Activated CD4-positive, CD25-positive, alpha-beta regulatory T cell treated with anti-CD3 and anti-CD28 coated beads, Interleukin-2, amount 50 U/mL, for 72 hours (primary cell): ENCODE data around the gene CKM.
"Not testable (repeated sequence)": the region's sequence is repeated elsewhere in the genome, so short reads cannot be mapped to it uniquely, and the experiment has no call there.

Experiments used
- DNase-seq: peaks from one replicate; pipeline ENCODE4 v3.0.0; 2021

Gene CKM

DNA sequence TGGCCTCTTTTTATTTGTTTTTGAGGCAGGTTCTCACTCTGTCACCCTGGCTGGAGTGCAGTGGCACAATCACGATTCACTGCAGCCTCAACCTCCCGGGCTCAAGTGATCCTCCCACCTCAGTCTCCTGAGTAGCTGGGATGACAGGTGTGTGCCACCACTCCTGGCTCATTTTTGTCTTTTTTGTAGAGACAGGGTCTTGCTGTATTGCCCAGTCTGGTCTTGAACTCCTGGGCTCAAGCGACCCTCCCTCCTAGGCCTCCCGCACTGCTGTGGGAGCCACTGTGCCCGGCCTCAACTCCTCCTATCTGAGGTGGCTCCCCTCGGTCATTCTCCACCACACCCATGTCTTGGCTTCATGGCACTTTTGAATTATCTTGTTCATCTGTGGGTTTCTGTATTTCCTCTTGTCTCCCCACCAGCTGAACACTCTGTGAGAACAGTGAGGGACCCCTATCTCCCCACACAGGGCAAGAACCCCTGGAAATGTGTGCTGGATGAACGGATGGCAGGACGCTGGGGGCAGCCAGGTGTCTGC lies 7.9 kb downstream of the CKM start:
- no peak for DNase-seq

GRCh38 chr19:45312285-45312684 lies 10.4 kb downstream of the CKM start:
- not testable (repeated sequence) for DNase-seq

- no peak for DNase-seq
Measured at GRCh38 chr19:45311621-45312020, 11.1 kb downstream of the CKM start.

DNA sequence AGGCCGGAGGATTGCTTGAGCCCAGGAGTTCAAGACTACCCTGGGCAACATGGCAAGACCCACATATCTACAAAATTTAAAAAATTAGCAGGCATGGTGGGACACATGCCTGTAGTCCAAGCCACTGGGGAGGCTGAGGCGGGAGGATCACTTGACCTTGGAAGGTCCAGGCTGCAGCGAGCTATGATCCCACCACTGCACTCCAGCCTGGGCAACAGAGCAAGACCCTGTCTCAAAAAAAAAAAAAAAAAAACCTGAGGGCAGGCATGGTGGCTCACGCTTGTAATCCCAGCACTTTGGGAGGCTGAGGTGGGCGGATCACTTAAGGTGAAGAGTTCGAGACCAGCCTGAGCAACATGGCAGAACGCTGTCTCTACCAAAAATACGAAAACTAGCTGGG lies 13.4 kb downstream of the CKM start:
- DNase-seq: not testable (repeated sequence)

GRCh38 chr19:45307361-45307760 lies 15.3 kb downstream of the CKM start:
- DNase-seq: no peak

- DNase-seq: no peak
Measured at GRCh38 chr19:45306518-45307027, 16.1 kb downstream of the CKM start.

DNA sequence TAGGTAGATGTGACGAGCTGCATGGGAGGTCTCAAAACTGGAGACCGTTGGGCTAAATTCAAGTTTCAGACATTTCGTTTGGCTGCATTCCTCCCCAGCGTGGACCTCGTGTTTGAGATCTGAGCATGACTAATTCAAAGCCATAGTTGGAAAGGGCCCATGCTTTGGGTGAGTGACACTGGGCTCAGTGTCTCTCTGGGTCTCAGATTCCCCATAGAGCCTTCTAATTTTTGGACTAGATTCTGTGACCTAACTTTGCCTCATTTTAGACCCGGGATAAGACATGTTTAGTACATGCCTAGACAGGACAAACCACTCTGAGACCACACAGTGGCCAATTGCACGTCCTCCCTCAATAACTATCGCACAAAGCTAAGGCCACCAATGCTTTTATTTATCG lies 16.6 kb downstream of the CKM start:
- DNase-seq: no peak

DNA sequence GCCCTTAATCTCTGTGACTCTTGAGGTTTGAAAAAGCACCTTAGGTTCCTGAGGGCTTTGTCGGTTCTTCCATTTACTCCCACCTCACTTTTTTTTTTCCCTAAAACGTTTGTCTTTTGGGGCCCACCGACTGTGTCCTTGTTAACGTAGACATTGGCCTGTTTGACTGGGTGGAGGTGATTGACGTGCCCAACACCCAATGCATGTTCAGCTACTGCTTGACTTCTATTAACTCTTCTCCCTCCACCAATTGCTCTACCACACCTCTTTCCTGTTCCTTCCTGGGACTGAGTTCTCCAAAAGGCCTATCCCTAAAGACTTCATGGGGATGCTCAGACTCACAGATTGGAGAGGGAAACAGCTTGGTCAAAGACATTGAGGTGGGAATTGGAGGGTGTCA lies 17.3 kb downstream of the CKM start:
- DNase-seq: no peak

DNA sequence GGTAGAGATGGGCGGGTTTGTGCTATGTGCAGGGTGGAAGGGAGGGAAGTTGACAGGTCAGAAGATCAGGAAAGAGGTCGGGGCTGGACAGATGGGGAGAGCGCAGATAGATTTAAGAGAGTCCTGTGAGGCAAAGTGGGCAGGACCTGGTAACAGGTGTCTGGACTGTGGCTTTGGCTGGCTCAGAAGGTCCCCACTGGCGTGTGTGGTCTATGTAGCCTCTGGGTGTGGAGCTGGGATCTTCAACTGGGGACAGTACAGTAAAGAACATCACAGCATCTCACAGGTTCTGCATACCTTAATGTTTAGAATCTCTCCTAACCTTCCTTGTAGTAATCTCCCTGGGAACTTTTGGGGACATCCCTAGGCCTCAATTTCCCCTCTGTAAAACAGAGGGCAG lies 17.7 kb downstream of the CKM start:
- no peak for DNase-seq

GRCh38 chr19:45304141-45304926 lies 18.3 kb downstream of the CKM start:
- DNase-seq: no peak

DNA sequence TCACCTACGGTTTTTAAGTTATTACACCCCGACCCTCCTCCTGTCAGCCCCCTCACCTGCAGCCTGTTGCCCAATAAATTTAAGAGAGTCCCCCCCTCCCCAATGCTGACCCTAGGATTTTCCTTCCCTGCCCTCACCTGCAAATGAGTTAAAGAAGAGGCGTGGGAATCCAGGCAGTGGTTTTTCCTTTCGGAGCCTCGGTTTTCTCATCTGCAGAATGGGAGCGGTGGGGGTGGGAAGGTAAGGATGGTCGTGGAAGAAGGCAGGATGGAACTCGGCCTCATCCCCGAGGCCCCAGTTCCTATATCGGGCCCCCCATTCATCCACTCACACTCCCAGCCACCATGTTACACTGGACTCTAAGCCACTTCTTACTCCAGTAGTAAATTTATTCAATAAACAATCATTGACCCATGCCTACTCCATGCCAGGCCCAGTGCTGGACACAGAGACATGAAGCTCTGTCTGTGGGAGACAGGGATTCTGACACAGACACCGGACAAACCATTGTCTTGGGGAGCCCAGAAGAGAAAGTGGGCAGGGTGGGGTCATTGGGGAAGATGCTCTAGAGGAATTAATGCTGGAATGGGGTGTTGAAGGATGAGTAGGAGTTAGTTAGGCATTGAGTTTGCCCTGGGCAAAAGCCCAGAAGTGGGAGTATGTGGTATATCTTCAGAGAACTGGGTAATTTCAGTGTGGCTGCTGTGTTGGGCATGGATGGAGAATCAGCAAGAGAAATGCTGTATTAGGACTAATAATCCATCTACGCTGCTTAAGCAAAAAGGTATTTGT lies 19.2 kb downstream of the CKM start:
- no peak for DNase-seq

GRCh38 chr19:45302416-45302815 lies 20.3 kb downstream of the CKM start:
- DNase-seq: no peak

DNA sequence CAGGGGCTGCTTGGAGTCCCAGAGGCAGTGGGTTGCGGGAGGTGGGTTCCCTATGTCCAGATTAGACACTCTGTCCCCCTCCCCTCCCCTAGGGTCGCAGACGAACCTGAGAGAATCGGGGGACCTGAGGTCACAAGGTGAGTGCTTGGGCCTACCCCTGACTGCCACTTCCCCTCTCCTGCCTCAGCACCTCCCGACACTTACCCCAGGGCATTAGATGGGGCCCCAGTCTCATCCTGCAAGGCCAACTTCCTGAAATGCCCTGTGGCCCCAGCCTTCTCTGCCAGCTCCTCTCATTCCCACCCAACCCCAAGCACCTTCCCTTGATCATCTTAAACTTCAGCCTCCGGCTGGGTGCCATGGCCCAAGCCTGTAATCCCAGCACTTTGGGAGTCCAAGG lies 23.0 kb downstream of the CKM start:
- DNase-seq: no peak

- no peak for DNase-seq
Measured at GRCh38 chr19:45298264-45298663, 24.4 kb downstream of the CKM start.

DNA sequence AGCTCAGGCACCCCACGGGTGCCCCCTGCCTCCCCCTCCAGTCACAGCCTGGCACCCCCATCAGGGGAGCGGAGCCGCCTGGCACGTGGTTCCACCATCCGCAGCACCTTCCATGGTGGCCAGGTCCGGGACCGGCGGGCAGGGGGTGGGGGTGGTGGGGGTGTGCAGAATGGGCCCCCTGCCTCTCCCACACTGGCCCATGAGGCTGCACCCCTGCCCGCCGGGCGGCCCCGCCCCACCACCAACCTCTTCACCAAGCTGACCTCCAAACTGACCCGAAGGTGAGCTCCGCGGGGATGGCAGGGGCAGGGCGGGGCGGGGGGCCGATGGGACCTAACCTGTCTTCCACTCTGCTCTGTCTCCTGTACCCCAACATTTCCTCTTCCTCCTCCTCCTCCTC lies 25.0 kb downstream of the CKM start:
- DNase-seq: no peak

DNA sequence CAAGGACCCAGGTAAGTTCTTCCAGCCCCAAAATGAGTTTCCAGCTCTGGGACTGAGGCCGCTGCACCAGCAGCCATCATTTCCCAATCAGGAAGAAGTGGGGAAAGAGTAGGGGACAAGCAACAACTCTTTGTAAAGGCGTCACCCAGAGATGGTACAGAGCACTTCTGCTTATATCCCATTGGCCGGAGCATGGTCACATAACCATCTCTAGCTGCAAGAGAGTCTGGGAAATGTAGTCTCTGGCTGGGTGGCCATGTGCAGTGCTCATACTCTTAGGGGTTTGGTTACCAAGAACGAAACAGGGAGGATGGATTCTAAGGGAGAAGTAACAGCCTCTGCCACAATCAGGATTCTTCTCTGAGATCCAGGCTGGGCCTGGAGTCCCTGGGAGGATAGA lies 26.3 kb downstream of the CKM start:
- no peak for DNase-seq

- no peak for DNase-seq
Measured at GRCh38 chr19:45295873-45296272, 26.8 kb downstream of the CKM start.

DNA sequence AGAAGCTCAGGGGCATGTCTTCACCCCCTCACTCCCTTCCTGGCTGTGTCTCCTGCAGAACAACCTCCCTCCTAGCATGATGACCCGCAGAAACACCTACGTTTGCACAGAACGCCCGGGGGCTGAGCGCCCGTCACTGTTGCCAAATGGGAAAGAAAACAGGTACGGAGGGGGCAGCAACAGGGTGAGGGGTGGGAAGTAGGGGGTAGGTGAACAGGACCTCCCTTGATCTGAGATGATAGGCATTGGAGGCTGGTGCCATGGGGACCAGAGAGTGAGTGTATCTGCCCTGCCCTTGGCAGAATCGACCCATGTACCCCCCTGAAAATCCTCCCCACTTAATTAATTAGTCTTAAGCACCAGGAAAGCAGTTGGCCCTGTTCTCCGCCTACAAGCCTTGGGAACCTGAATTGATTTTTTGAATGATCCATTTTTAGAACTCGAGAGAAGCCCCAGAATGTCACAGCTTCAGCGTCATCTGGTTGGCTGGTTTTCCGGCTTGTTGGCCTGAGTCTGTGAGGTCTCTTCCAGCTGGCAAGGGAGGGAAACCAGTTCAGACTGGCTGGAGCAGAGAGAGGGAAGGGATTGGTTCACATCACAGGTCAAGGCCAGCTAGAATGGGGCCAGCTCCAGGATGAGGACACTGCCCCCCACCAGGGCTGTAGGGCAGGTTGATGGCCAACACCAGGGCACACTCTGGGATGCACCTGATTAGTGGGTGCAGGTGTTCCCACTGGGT lies 28.2 kb downstream of the CKM start:
- DNase-seq: no peak

DNA sequence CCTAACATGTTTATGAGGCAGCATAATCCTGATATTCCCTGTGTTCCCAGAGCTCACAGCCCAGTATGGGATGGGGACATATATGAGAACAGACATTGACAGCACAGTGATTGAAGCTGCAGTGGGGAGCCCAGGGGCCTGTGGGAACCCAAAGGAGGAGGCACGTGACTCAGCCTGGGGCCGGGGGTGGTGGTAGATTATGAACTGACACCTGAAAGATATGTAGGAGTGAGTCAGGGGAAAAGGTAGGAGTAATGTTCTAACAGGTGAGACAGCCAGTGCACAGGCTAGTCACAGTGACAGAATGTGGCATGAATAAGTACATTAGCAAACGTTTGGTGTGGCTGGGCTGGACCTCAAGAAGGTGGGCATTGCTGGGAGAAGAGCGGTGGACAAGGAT lies 29.0 kb downstream of the CKM start:
- DNase-seq: no peak

DNA sequence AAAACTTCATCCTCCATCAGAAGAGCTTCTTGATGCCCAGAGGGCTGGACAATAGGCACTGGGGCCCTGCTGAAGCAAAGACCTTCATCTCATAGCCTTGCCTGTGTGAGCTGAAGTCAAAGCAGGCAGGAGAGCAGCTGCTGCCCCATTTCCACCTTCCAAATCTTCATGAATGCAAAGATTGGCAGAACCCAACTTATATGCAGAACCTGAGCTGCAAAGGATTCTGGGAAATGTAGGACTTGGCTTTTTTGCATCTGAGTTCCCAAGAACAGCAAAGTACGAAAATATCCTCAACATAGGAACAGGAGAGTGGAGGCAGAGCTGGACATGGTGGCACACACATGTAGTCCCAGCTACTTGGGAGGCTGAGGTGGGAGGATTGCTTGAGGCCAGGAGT lies 30.8 kb downstream of the CKM start:
- no peak for DNase-seq

- no peak for DNase-seq
Measured at GRCh38 chr19:45290381-45290931, 32.2 kb downstream of the CKM start.

DNA sequence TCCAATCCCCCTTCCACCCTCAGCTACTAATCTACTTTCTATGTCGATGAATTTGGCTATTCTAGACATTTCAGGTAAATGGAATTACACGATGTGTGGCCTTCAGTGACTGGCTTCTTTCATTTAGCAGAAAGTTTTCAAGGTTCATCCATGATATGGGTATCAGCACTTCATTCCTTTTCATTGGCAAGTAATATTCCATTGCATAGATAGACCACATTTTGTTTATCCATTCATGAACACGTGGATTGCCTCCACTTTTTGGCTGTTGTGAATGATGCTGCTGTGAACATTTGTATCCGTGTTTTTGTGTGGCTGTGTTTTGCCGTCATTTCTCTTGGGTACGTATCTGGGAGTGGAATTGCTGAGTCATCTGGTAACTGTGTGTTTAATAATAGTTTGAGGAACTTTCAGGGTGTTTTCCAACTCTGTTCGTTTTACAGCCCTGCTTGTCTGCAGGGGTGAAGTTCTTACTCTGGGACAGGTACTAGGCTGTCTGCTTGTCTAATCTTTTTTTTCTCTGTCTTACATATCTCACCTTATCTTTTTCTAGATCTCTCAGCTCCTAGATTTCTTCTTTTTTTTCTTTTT lies 39.1 kb downstream of the CKM start:
- DNase-seq: no peak
